NCI-H2227 (cell line): Measurements from ENCODE around the gene SYT14.

Experiments
- DNase-seq: peaks from one replicate; lab custom pipeline; 2025; ENCODE audit not compliant: unreplicated experiment; lab: John Stamatoyannopoulos, UW

SYT14 gene

GRCh38 chr1:210198840-210199239 lies 260.8 kb downstream of the SYT14 start:
- DNase-seq, result no peak

GRCh38 chr1:210200124-210200736 lies 262.2 kb downstream of the SYT14 start:
- DNase-seq, result no peak

DNA sequence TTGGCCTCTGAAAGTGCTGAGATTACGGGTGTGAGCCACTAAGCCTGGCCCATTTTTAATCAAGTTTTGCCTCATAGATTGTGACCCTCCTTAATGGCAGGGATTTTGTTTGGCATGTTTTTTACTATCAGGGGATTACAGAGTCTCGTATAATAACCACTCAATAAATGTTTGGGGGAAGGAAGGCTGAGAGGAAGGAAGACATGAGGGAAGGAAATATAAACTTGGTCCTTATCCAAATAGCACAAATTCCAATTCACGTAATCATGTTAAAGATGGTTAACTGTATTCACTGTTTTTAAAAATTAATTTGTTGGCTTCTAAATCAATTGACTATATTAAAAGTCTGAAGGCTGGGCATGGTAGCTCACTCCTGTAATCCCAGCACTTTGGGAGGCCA lies 263.7 kb downstream of the SYT14 start:
- DNase-seq, result no peak

GRCh38 chr1:210207597-210208450 lies 269.8 kb downstream of the SYT14 start:
- no peak for DNase-seq

GRCh38 chr1:210213335-210213734 lies 275.3 kb downstream of the SYT14 start:
- DNase-seq, result no peak

GRCh38 chr1:210214573-210215409 lies 276.8 kb downstream of the SYT14 start:
- DNase-seq, result no peak

GRCh38 chr1:210217482-210217881 lies 279.5 kb downstream of the SYT14 start:
- DNase-seq, result no peak

- no peak for DNase-seq
Observed at GRCh38 chr1:210218047-210218446, 280.0 kb downstream of the SYT14 start.
